SK-N-SH (cell line): ENCODE results near the gene DPEP2NB.

Experiments used
- CTCF ChIP-seq: fragments of 200-600 bp; sonication (generic); IDR thresholded peaks from 2 replicates; pipeline ENCODE4 v1.6.1; 2017; ENCODE audit warnings: antibody characterized with exemption, mild to moderate bottlenecking, moderate library complexity
- JUND ChIP-seq: IDR thresholded peaks from 2 replicates; pipeline ENCODE4 v1.4.0; 2012
- RAD21 ChIP-seq: IDR thresholded peaks from 2 replicates; pipeline ENCODE4 v1.6.1; 2012; ENCODE audit warnings: mild to moderate bottlenecking, low read length
- YY1 ChIP-seq: IDR thresholded peaks from 2 replicates; pipeline ENCODE4 v1.4.0; 2012; ENCODE audit warnings: low read depth, mild to moderate bottlenecking

GRCh38 chr16:68035227-68035626 is 19.5 kb upstream of the DPEP2NB start:
- TF ChIP-seq CTCF, result no peak
- no peak for TF ChIP-seq RAD21
- TF ChIP-seq YY1, result no peak
- no peak for TF ChIP-seq JUND
